ENCODE measurements around the gene GSC2.
A peak's percentile ranks its signal among the peaks of the same experiment; 100 is the strongest.

- TF ChIP-seq YY1 (IDR thresholded peaks at IDR 0.05; ENCODE audit: low read depth) (no peak), REST (IDR thresholded peaks at IDR 0.05; ENCODE audit: low read depth) (no peak), EP300 (IDR thresholded peaks at IDR 0.05; ENCODE audit: borderline replicate concordance) (no peak), FOXM1 (IDR thresholded peaks at IDR 0.05; ENCODE audit: borderline replicate concordance, low read depth) (no peak), CEBPB (IDR thresholded peaks at IDR 0.05) (no peak), RAD21 (IDR thresholded peaks at IDR 0.05; ENCODE audit: low read depth) (no peak), CREB1 (IDR thresholded peaks at IDR 0.05; ENCODE audit: low read depth) (no peak), TCF12 (IDR thresholded peaks at IDR 0.05; ENCODE audit: low read depth) (no peak), TAF1 (IDR thresholded peaks at IDR 0.05; ENCODE audit: low read depth) (peak; percentile 51), ZBTB7A (IDR thresholded peaks at IDR 0.05; ENCODE audit: low read depth) (peak; percentile 62; the same call in 1 of the 2 replicates), TEAD4 (IDR thresholded peaks at IDR 0.05) (no peak), NFIC (IDR thresholded peaks at IDR 0.05) (0 out of 2 replicates have a peak, but pooled peaks have one; percentile 14)
- TF ChIP-seq, protein P1, sequence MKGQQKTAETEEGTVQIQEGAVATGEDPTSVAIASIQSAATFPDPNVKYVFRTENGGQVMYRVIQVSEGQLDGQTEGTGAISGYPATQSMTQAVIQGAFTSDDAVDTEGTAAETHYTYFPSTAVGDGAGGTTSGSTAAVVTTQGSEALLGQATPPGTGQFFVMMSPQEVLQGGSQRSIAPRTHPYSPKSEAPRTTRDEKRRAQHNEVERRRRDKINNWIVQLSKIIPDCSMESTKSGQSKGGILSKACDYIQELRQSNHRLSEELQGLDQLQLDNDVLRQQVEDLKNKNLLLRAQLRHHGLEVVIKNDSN (IDR thresholded peaks at IDR 0.05) = no peak
- TF ChIP-seq, protein P2, sequence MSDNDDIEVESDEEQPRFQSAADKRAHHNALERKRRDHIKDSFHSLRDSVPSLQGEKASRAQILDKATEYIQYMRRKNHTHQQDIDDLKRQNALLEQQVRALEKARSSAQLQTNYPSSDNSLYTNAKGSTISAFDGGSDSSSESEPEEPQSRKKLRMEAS (IDR thresholded peaks at IDR 0.05) = peak; percentile 26; the same call in 1 of the 2 replicates
Observed at GRCh38 chr22:19178657-19179496, 28.8 kb upstream of the GSC2 start, which contains the start of gene SLC25A1.
